ENCODE data around the gene RPTOR. TPM values are rescaled to one million over a fixed set of nuclear protein-coding genes. Genes with fewer than 3 reads are reported as not detected.

RPTOR gene
- total RNA-seq, 4 donors from 2014 or later = 19.0 to 48.3 (median 27.3) TPM

- Histone ChIP-seq H3K27ac (no peak overlapping the region), H3K9me3 (no peaks in the 10 kb centered on the region), H3K27me3 (no peaks in the 10 kb centered on the region), H3K4me3 (no peak overlapping the region), H3K36me3 (no peaks in the 10 kb centered on the region), H3K4me1 (no peaks in the 10 kb centered on the region)
- no peak for DNase-seq
- intact Hi-C loops (cut with DNase I; ENCODE audit: low total_unique reads) = no loop called here
- TF ChIP-seq CTCF (IDR thresholded peaks at IDR 0.05) (no peak), POLR2A (IDR thresholded peaks at IDR 0.05) (no peak)
These were observed 21.4 kb downstream of the RPTOR start for GRCh38 chr17:80566054-80566400.

- H3K9me3 ChIP-seq = no peaks in the 10 kb centered on the region
- no peaks in the 10 kb centered on the region for H3K27me3 ChIP-seq
- H3K36me3 ChIP-seq = no peaks in the 10 kb centered on the region
- intact Hi-C loops (cut with DNase I; ENCODE audit: low total_unique reads) = no loop called here
- no peak overlapping the region for H3K4me3 ChIP-seq
- DNase-seq = no peak
- TF ChIP-seq CTCF (IDR thresholded peaks at IDR 0.05) (no peak), POLR2A (IDR thresholded peaks at IDR 0.05) (no peak)
- no peak overlapping the region for H3K27ac ChIP-seq
- H3K4me1 ChIP-seq = no peaks in the 10 kb centered on the region
These were observed 23.6 kb downstream of the RPTOR start for GRCh38 chr17:80568246-80568645.

DNA sequence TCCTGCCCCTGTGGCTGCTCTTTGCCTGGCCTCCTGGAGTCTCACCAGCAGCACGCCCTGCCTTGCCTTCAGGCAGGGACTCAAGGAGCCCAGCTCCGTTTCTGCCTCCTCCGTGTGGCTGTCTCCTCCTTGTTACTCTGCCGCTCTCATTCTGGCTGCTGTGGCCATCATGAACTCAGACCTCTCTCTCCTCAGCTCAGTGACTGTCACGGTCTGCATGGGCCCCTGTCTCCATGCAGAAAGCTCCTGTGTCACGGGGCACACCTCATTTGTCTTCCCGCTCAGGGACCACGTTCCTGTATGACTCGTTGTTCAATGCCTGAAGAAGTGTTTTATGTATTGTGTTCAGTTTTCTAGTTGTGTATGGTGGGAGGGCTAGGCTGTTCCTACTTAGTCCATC is 25.3 kb downstream of the RPTOR start:
- no peaks in the 10 kb centered on the region for H3K9me3 ChIP-seq
- H3K36me3 ChIP-seq = no peaks in the 10 kb centered on the region
- intact Hi-C loops (cut with DNase I; ENCODE audit: low total_unique reads) = no loop called here
- no peak for TF ChIP-seq POLR2A (IDR thresholded peaks at IDR 0.05)
- no peak for TF ChIP-seq CTCF (IDR thresholded peaks at IDR 0.05)
- no peak for DNase-seq
- H3K4me3 ChIP-seq = no peak overlapping the region
- H3K27ac ChIP-seq = no peak overlapping the region
- H3K4me1 ChIP-seq = no peaks in the 10 kb centered on the region
- H3K27me3 ChIP-seq = no peaks in the 10 kb centered on the region

DNA sequence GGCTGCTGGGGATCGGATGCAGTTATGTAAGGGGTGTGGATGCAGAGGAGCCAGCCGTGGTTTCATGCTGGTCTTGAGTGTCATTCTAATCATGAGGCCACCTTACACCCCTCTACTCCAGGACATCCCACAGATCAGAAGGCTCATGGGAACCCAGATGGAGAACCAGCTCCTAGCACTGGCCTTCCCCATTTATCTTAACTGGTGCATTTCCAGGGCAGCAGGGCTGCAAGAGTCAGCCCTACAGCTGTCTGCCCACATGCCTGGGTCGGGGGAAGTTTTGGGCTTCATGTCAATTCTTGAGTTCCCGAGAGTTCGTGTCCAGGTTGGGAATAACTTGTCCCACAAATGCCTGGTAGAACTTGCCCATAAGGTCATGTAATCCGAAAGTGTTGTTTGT is 29.1 kb downstream of the RPTOR start:
- no peak for TF ChIP-seq POLR2A (IDR thresholded peaks at IDR 0.05)
- TF ChIP-seq CTCF (IDR thresholded peaks at IDR 0.05) = no peak
- no peak for DNase-seq
- Histone ChIP-seq H3K27me3 (no peaks in the 10 kb centered on the region), H3K4me3 (no peak overlapping the region), H3K36me3 (no peaks in the 10 kb centered on the region), H3K27ac (no peak overlapping the region), H3K4me1 (no peaks in the 10 kb centered on the region), H3K9me3 (no peaks in the 10 kb centered on the region)
- intact Hi-C loops (cut with DNase I; ENCODE audit: low total_unique reads) = no loop called here

DNA sequence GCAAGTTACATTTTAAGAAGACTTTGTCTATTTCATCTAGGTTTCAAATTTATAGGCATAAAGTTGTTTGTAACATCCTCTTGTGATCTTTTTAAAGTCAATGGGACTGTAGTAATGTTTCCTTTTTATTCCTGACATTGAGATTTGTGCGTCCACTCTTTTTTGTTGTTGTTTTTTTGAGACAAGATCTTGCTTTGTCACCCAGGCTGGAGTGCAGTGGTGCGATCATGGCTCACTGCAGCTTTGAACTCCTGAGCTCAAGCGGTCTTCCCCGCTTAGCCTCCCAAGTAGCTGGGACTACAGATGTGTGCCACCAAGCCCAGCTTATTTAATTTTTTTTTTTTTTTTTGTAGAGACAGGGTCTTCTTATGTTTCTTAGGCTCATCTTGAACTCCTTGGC is 29.9 kb downstream of the RPTOR start:
- no peaks in the 10 kb centered on the region for H3K36me3 ChIP-seq
- H3K27me3 ChIP-seq = no peaks in the 10 kb centered on the region
- TF ChIP-seq POLR2A (IDR thresholded peaks at IDR 0.05) (no peak), CTCF (IDR thresholded peaks at IDR 0.05) (no peak)
- no peaks in the 10 kb centered on the region for H3K4me1 ChIP-seq
- intact Hi-C loops (cut with DNase I; ENCODE audit: low total_unique reads) = no loop called here
- no peak overlapping the region for H3K27ac ChIP-seq
- H3K9me3 ChIP-seq = no peaks in the 10 kb centered on the region
- no peak for DNase-seq
- no peak overlapping the region for H3K4me3 ChIP-seq
